HG02798 (cell line): ENCODE measurements around the gene TMEM186.
"Not testable (repeated sequence)": the region's sequence is repeated elsewhere in the genome, so short reads cannot be mapped to it uniquely, and the experiment has no call there.

ENCODE experiments used
- ATAC-seq: cut with Tn5 transposase; IDR thresholded peaks from one replicate; pipeline ENCODE4 v1.9.1; 2021; ENCODE audit warnings: mild to moderate bottlenecking; ENCODE audit not compliant: unreplicated experiment, poor library complexity

TMEM186 gene

DNA sequence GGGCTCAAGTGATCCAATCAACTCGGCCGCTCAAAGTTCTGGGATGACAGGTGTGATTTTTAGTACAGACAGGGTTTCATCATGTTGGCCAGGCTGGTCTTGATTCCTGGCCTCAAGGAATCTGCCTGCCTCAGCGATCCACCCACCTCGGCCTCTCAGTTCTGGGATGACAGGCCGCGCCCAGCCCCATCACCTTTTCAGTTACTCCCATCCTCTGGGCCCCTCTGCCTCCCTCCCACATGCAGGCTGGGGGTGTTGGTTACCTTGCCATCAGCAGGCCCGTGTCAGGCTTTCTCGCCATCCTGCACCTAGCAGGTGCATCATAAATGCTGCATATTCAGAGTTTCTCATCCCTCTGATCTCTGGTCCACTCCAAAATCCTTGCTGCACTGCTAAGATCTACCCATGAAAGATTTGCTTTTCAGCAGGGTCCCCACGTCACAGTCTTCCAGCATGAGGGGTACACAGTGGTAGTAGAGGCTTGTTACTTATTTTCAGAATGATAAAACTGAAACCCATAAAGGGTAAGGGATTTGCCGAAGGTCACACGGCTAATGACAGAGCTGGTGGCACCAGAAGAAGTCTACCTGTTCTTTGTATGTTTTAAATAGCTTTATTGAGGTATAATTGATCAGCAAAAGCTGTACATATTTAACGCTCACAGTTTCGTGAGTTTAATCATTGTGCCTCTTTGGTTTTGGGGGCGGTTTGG, 16.8 kb upstream of the TMEM186 start:
- peak; percentile 41 for ATAC-seq

DNA sequence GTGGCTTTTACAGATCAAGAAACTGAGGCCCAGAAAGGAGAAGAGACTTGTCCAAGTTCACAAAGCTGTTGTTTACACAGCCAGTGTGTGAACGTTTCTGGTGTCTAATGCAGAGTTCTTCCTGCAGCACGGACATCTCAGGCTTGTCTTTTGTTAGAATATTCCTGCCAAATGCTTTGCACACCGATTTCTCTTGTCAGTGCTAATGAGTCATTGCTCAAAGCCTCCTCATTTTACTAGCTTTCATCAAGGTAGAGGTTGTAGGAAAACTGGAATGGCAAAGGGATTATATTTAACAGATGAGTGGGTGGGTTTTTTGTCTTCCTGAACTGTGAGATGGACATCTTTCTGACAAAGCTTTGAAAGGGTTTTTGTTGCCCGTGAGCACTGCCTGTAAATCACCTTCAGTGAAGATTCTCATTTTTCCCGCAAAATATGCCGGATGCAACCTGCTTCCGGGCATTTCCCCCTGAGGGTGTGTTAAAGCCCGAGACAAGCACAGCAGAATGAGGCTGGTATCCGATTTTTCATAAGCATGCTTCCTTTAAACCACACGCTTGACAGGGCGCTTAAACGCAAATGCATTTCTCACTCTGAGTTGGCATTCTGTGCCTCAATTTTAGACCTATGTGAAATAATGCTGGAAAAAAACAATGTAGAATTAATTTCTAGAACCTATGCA, 14.9 kb upstream of the TMEM186 start:
- no peak for ATAC-seq

DNA sequence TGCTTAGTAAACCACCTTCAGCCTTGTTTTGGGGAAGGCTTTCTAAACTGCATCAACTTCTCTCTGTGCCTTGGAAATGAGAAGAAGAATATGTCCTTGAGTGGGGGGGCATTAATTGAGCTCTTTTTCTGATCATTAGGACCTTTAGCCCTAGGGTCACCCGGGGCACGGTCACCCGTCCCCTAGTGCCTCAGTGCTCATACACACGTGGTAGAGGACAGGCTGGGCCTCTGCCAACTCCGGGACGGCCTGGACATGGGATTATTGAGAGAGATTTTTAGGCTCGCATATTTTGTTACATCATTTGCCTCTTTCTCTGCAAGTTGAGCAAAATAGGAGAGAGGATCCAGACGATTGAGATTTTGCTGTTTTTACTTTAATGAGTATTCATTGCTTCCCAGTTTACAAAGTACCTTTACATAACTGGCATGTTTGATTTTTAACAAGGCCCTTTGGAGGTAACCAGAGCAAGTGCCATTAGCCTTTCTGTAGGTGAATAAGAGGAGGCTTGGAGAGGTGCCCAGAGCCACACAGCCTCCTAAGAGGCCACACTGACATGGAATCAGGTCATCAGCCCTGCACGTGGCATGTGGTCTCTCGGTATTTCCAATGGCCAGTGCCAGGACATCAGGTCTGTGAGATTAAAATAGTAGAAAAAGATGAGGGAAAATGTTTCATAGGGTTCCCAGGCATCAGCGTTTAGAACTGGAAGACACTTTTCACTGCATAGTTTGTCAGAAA, 11.3 kb upstream of the TMEM186 start:
- ATAC-seq = no peak

DNA sequence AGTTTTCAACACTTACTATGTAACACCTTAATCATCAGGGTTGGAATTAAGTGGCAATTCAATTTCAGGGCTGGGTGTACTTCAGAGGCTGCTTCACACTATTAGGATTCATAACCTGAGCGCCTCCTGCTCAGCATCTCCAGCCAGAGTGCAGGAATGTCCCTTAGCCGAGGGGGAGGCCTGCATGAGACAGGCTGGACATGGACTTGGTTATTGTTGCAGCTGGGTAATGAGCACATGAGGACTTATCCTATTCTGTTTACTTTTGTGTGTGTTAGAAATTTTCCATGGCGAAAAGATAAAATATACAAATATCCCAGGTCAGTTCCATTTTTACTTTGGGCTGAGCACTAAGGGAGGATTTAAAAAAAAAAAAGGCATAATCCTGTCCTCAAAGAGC, 10.6 kb upstream of the TMEM186 start:
- no peak for ATAC-seq

DNA sequence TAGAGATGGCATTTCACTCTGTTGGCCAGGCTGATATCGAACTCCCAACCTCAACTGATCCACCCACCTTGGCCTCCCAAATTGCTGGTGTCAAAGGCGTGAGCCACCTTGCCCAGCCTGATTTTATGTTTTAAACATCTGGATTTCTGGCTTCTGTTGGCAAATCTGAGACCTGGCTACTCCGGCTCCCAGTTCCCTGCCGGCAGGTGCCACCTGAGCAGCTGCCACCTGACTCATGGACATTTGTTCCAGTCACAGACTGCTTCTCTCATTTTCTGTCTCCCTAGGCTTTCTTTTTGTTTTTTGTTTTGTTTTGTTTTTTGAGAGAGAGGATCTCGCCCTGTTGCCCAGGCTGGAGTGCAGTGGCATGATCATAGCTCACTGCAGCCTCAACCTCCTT, 9.8 kb upstream of the TMEM186 start:
- ATAC-seq = no peak

DNA sequence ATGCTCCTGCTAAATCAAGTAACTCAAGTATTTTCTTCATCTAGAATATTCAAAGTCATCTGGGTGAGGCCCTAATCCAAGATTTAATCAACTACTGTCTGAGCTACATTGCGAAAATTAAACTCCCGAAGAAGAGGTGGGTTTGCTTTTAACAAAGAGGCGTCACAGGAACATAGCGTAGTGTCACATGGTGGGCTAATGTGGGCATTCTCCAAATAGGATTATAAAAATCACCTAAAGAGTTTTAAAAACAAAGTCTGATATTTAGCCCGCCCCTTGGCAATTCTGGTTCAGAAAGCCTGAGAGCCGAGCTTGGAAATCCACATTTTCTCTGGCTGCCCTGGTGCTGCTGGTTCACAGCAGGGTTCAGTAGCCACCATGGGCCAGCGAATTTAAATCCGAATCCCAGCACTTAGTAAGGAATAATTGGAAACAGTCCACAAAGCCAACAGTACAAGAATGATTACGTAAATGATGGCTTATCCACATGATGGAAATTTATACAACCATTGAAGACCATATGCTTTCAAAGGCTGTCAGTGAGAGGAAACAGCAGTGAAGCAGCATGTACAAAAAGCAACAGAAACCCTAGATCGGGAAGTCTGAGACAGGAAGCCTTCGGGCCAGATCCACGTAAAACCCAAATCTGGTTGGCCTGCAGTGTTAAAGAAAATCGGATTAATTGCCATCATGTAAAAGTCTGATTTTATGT, 9.0 kb upstream of the TMEM186 start:
- ATAC-seq = no peak

DNA sequence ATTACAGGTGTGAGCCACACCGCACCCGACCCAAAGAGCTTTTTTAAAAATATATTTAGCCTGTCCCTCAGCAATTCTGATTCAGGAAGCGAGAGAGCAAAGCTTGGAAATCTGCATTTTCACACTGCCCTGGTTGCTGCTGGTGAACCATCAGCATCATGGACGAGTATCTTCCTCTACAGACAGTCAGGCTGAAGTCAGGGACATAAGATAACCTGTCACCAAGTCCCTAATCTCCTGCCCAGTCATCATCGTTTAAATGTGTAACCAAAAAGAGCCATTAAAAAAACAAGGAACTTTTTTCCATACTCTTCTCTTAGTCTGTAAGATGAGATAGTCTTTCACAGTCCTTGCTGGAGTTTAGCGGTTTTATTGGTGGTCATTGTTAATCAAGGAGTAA, 6.9 kb upstream of the TMEM186 start:
- ATAC-seq = no peak

DNA sequence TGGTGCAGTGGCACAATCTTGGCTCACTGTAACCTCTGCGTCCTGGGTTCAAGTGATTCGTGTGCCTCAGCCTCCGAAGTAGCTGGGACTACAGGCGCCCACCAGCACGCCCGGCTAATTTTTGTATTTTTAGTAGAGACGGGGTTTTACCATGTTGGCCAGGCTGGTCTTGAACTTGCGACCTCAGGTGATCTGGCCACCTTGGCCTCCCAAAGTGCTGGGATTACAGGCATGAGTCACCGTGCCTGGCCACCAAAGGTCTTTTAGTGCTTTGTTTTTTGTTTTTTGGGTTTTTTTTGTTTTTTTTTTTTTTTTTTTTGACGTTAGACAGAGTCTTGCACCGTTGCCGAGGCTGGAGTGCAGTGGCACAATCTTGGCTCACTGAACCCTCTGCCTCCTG, 6.3 kb upstream of the TMEM186 start:
- not testable (repeated sequence) for ATAC-seq

DNA sequence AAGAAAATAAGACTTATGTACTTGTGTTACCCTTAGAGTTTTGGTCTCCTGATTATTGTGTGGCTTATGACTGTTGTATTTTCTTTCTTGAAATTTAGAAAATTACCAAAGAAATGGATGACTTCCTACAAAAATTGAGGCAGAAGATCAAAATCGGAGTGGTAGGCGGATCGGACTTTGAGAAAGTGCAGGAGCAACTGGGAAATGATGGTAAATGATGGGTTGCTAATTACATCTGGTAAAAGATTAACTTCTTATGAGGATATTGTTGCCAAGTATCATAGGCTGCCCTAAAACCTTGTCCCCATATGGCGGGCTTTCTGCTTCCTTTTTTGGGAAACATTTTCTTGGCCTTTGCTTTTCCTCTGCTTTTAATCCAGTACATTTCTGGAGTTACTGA, 4.3 kb upstream of the TMEM186 start:
- ATAC-seq = no peak

DNA sequence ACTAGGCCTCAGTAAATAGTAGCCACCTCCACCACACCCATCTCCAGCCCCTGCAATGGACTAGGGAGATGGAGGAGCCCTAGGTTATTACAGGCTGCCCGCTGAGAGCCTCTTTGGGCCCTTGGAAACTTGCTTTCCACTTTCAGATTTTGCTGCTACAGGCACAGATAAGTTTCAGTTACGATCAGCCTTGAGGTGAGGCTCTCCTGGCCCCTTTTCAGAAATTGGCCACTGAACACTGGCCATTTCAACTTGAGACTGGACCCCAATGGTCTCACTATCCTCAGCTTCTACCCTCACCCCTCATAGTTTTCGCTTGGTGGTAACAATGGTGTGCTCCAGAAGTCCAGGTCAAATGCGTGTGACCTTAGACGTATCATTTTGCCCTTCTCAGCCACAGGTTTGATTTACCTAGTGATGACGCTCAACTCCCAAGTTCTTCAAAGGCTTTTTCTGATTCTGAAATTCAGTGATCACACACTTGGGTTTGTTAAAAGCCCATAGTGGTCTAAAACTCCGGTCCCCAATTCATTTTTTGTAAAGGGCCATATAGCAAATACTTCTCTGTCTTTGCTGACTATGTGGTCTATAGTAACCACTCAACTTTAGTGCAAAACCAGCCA, 1.2 kb upstream of the TMEM186 start:
- ATAC-seq = no peak

DNA sequence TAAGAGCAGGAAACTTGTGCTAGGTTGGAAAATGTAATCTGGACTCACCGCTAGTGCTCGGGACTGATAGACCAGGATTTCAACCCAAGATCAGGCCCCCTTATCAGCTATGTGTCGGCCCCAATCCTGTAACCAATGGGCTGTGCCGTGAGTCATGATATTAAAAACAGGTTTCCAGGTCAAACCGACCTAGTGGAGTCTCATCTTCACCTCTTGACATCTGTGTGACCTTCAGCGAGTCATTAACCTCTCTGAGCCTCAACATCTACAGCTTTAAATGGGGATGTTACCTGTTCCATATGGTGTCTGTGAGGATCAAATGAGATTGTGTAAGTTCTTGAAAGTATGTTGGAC, 712 bp upstream of the TMEM186 start:
- ATAC-seq = no peak

DNA sequence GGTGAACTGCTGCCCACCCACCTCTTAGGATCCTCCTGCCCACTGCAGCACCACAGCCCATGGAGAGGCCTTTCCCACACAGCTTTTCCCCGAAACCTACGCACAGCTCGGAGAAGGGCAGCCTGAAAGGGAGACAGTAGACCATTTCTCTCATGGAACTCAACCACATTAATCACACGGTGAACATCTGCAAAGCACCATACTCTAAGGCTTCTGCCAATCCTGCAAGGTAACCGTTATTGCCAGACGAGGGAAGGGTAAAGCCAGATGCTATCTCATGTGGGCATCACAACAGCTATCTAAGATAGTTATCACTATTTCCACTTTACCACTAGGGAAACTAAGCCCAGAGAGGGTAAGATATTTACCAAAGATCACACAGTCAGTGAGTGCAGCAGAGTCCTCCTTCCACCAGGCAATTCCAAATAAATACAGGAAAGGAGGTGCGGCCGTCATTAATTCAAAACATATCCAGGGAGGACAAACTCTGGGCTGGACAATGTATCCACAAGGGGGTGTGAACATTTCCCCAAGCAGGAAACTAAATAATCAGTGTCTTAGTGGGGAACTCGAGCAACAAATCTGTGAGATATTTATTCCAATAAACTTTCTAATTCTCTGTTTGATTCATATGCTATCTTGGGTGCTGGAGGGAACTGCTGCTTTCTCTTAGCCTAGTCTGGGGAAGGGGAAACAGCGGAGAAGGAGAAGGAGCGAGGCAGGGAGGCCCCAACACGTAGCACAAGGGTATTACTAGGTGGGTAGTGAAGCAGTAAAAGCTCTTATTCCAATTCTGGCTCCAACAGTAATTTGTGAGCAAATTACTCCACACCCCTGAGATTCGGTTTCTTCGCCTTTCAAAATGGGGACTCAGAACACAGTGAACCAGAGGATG, 723 bp downstream of the TMEM186 start:
- no peak for ATAC-seq

DNA sequence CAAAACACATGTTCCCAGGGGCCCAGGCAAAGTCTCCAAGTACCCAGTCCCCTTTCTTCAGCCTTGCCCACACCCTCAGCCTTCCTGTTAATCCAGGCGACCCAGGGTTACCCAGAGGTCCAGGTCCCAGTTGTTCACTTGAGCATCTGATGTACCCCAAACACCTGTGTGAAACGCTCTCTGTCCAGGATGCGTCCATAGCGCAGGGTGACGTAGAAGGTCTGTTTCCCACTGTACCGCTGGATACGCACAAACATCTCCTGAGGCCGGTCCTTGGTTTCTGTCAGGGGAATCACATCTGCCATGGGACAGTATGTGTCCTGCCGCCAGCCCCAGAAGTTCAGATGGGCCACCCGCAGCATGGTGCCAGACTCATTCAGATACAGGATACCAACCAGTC, 1.6 kb downstream of the TMEM186 start:
- no peak for ATAC-seq

DNA sequence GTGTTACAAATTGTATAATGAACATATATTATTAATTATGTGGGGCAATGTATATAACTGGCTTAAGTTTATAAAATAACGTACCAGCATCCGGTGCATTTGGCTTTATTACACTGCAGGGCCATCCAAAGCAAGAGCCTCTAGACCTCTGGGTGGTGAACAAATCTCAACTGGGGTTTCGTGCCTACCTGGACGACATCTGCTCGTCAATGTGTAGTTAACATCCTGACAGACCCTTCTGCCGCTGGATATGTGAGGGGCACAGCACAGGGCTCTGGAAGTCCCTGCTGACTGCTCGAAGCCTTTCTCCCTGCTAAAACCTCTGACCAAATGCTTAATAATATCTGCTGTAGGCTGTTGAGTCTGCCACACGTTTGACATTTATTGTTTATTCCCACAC, 2.3 kb downstream of the TMEM186 start:
- ATAC-seq = no peak

DNA sequence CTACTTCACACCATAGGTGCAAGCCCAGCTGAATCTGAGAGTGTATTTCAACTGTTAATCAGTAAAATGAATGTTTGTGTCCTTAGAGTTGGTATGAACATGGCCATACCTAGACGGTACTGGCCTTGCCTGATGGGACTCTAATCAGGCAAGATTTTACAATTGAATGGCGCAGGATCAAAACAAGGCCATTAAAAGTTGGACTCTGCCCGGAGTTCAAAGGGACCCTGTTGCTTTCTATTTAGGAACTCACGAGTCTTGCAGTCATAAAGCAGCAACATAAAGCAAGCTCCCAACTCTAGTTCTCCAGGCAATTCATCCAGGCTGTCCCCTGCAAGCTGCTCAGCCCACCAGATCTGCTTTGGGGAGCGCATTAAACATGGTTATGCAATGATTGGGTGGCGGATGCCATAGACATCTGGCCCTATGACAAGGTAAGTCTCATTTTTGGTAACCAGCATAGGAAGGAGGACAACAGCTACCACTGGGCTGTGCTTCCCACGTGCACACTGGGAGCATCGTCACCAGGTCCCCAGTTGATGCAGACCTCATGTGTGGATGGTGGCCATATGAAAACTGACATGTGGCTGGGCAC, 8.8 kb downstream of the TMEM186 start:
- no peak for ATAC-seq

DNA sequence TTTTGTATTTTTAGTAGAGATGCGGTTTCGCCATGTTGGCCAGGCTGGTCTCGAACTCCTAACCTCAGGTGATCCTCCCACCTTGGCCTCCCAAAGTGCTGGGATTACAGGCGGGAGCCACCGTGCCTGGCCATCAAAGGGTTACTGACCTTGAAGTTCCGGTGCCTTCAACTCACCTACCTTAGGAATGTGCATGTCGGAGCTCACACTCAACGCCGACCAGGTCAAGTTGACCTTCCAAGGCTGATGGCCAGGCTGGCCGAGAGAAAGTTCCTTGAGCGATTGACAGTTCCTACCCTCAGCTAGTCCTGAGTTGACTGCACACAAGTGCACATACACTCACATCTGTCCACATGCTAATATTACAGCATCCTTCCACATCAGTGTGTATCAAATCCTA, 11.1 kb downstream of the TMEM186 start:
- not testable (repeated sequence) for ATAC-seq

DNA sequence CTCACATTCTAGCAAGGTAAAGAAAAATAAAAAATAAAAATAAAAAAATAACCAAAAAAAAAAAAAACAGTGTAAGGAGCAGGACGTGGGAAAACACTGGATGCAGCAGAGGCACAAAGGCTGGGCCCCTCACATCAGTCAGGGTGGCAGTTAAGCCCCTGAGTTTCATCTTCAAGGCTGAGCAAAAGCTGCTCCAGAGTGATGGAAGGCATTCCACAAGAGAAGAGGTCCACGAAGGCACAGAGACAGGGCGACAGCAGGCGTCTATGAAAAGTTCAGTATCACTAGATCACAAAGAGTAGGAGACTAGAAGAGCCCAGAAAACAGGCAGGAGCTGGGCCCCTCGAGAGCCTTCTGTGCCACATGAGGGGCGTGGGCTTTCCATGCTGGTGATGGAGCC, 12.0 kb downstream of the TMEM186 start:
- ATAC-seq = no peak

DNA sequence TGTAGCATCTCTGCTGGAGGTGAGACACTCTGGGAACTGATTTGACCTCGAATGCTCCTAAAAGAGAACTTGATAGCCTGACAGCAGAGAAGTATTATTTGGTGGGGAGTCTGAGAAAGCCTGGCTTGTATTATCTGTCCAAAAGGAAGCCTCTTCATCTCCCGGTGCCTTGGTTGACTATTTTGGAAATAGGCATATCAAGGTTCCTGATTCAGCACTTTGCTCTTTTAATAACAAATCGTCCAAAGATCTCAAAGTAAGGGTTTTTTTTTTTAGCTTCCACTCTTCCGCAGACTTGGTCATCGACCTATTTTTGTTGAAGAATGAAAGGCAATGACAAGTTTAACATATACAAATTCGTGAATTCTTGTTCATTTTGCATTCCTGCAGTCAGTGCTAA, 14.8 kb downstream of the TMEM186 start:
- no peak for ATAC-seq

DNA sequence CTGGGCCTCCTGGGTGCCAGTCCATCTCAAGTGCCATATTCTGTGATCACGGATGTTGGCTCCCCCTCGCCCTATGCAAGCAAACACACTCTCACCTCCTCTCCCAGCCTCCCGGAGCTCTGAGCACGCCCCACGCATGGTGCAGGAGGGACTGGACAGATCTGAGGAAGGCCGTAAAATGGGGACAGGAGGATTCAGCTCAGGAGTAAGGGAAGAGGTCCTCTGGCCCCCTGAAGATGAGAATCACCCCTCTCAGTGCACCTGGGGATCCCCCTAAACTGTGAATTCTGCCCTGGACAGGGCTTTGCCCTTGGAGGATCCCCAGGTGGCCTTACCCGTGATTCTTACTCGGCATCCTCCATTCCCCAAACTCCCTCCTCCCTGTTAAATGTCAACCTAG, 15.6 kb downstream of the TMEM186 start:
- no peak for ATAC-seq
